Measurements from ENCODE around the gene RYR2.

- TF ChIP-seq TAF1 (IDR thresholded peaks at IDR 0.05; ENCODE audit: borderline replicate concordance, low read depth, low read length) = no peak
- no peak for TF ChIP-seq POLR2A (IDR thresholded peaks at IDR 0.05; ENCODE audit: low read depth, low read length)
- TF ChIP-seq POLR2AphosphoS5 (IDR thresholded peaks at IDR 0.05; ENCODE audit: low read depth, low read length) = no peak
Measured at GRCh38 chr1:237138551-237138950, 96.6 kb downstream of the RYR2 start.
